Ammon's horn (tissue), 1 donor: Measurements from ENCODE around the gene USH2A.
"Not testable (repeated sequence)": the region's sequence is repeated elsewhere in the genome, so short reads cannot be mapped to it uniquely, and the experiment has no call there.

Source experiments
- DNase-seq: peaks from one replicate; pipeline ENCODE4 v3.0.0-alpha.2; 2016; ENCODE audit warnings: low spot score

USH2A gene

GRCh38 chr1:216047811-216048572, 375.3 kb downstream of the USH2A start:
- peak; percentile 3 for DNase-seq

- no peak for DNase-seq
Measured at GRCh38 chr1:216046336-216046735, 376.9 kb downstream of the USH2A start.

GRCh38 chr1:216045400-216045799, 377.8 kb downstream of the USH2A start:
- no peak for DNase-seq

- no peak for DNase-seq
Measured at GRCh38 chr1:216044538-216044937, 378.7 kb downstream of the USH2A start.

- no peak for DNase-seq
Measured at GRCh38 chr1:216034506-216034905, 388.7 kb downstream of the USH2A start.

GRCh38 chr1:216032961-216033614, 390.2 kb downstream of the USH2A start:
- no peak for DNase-seq

GRCh38 chr1:216032284-216032683, 391.0 kb downstream of the USH2A start:
- no peak for DNase-seq

GRCh38 chr1:216028631-216029030, 394.6 kb downstream of the USH2A start:
- DNase-seq, result no peak

GRCh38 chr1:216024546-216024945, 398.7 kb downstream of the USH2A start:
- DNase-seq, result no peak

GRCh38 chr1:216020743-216021345, 402.4 kb downstream of the USH2A start:
- no peak for DNase-seq

GRCh38 chr1:216015116-216015515, 408.1 kb downstream of the USH2A start:
- DNase-seq, result no peak

GRCh38 chr1:216014086-216014485, 409.2 kb downstream of the USH2A start:
- no peak for DNase-seq

GRCh38 chr1:216009456-216009855, 413.8 kb downstream of the USH2A start:
- DNase-seq, result not testable (repeated sequence)

- peak; percentile 8 for DNase-seq
Measured at GRCh38 chr1:216005916-216006315, 417.3 kb downstream of the USH2A start.

- peak; percentile 41 for DNase-seq
Measured at GRCh38 chr1:215992620-215993019, 430.6 kb downstream of the USH2A start.

- no peak for DNase-seq
Measured at GRCh38 chr1:215987092-215987875, 436.0 kb downstream of the USH2A start.

- DNase-seq, result no peak
Measured at GRCh38 chr1:215986401-215986800, 436.8 kb downstream of the USH2A start.

GRCh38 chr1:215983680-215984079, 439.6 kb downstream of the USH2A start:
- no peak for DNase-seq

GRCh38 chr1:215971793-215972441, 451.3 kb downstream of the USH2A start:
- no peak for DNase-seq

- DNase-seq, result no peak
Measured at GRCh38 chr1:215970406-215970805, 452.8 kb downstream of the USH2A start.

GRCh38 chr1:215963621-215964020, 459.6 kb downstream of the USH2A start:
- DNase-seq, result no peak

- no peak for DNase-seq
Measured at GRCh38 chr1:215963040-215963439, 460.2 kb downstream of the USH2A start.
